Ishikawa (cell line): Measurements from ENCODE around the gene TC2N.

Experiments
- CEBPB ChIP-seq: IDR thresholded peaks from 2 replicates; pipeline ENCODE4 v1.6.1; 2012
- CREB1 ChIP-seq: IDR thresholded peaks from 2 replicates; pipeline ENCODE4 v1.6.1; 2012; ENCODE audit warnings: low read depth
- EGR1 ChIP-seq: IDR thresholded peaks from 2 replicates; pipeline ENCODE4 v1.6.1; 2012
- EP300 ChIP-seq: IDR thresholded peaks from 2 replicates; pipeline ENCODE4 v1.6.1; 2012; ENCODE audit warnings: borderline replicate concordance
- FOXM1 ChIP-seq: IDR thresholded peaks from 2 replicates; pipeline ENCODE4 v1.6.1; 2012; ENCODE audit warnings: low read depth, borderline replicate concordance
- MAX ChIP-seq: IDR thresholded peaks from 2 replicates; pipeline ENCODE4 v1.6.1; 2012
- NFIC ChIP-seq: IDR thresholded peaks from 2 replicates; pipeline ENCODE4 v1.6.1; 2012
- RAD21 ChIP-seq: IDR thresholded peaks from 2 replicates; pipeline ENCODE4 v1.6.1; 2012; ENCODE audit warnings: low read depth
- REST ChIP-seq: IDR thresholded peaks from 2 replicates; pipeline ENCODE4 v1.6.1; 2012; ENCODE audit warnings: low read depth, mild to moderate bottlenecking
- TAF1 ChIP-seq: IDR thresholded peaks from 2 replicates; pipeline ENCODE4 v1.6.1; 2012; ENCODE audit warnings: low read depth, mild to moderate bottlenecking
- TCF12 ChIP-seq: IDR thresholded peaks from 2 replicates; pipeline ENCODE4 v1.6.1; 2012; ENCODE audit warnings: low read depth
- TEAD4 ChIP-seq: IDR thresholded peaks from 2 replicates; pipeline ENCODE4 v1.6.1; 2012
- USF1 ChIP-seq: IDR thresholded peaks from 2 replicates; pipeline ENCODE4 v1.6.1; 2012
- YY1 ChIP-seq: IDR thresholded peaks from 2 replicates; pipeline ENCODE4 v1.6.1; 2012; ENCODE audit warnings: low read depth
- ZBTB7A ChIP-seq: IDR thresholded peaks from 2 replicates; pipeline ENCODE4 v1.6.1; 2012; ENCODE audit warnings: low read depth

TC2N gene

GRCh38 chr14:91897106-91897701 is 29.9 kb upstream of the TC2N start:
- TF ChIP-seq ZBTB7A (no peak), TEAD4 (0 out of 2 replicates have a peak, but pooled peaks have one; percentile 11), EGR1 (peak; percentile 44; the same call in 1 of the 2 replicates), CREB1 (peak; percentile 5; the same call in 1 of the 2 replicates), MAX (peak; percentile 59), CEBPB (peak; percentile 95), TAF1 (no peak), NFIC (peak; percentile 70)

GRCh38 chr14:91896419-91896818 is 29.1 kb upstream of the TC2N start:
- TF ChIP-seq MAX (no peak), ZBTB7A (no peak), EGR1 (no peak), RAD21 (no peak), NFIC (no peak), REST (no peak), TAF1 (no peak), USF1 (no peak), CEBPB (no peak)

- no peak for TF ChIP-seq USF1
- no peak for TF ChIP-seq FOXM1
- TF ChIP-seq REST: no peak
- no peak for TF ChIP-seq EP300
- no peak for TF ChIP-seq CREB1
- no peak for TF ChIP-seq EGR1
- no peak for TF ChIP-seq TCF12
- no peak for TF ChIP-seq TAF1
- TF ChIP-seq NFIC: no peak
- TF ChIP-seq MAX: no peak
- TF ChIP-seq RAD21: no peak
- TF ChIP-seq YY1: no peak
- TF ChIP-seq ZBTB7A: no peak
- TF ChIP-seq CEBPB: no peak
- TF ChIP-seq TEAD4: no peak
These were observed 26.3 kb upstream of the TC2N start for GRCh38 chr14:91893669-91894068.

- TF ChIP-seq RAD21 (peak; percentile 39; the same call in 1 of the 2 replicates), ZBTB7A (no peak)
These were observed 25.7 kb upstream of the TC2N start for GRCh38 chr14:91893007-91893406.

- TF ChIP-seq TCF12 (no peak), EP300 (no peak)
These were observed 24.4 kb upstream of the TC2N start for GRCh38 chr14:91891721-91892220.

- no peak for TF ChIP-seq EP300
- no peak for TF ChIP-seq EGR1
- TF ChIP-seq YY1: no peak
- TF ChIP-seq ZBTB7A: no peak
- TF ChIP-seq TCF12: no peak
- TF ChIP-seq REST: no peak
- TF ChIP-seq NFIC: no peak
- no peak for TF ChIP-seq CEBPB
- no peak for TF ChIP-seq TEAD4
- no peak for TF ChIP-seq FOXM1
- no peak for TF ChIP-seq CREB1
- TF ChIP-seq TAF1: no peak
- no peak for TF ChIP-seq USF1
These were observed 23.8 kb upstream of the TC2N start for GRCh38 chr14:91891101-91891500.
